UCSD-AML1 (cell line): Measurements from ENCODE around the gene TMPRSS3.

Experiments used
- DNase-seq: peaks from one replicate; lab custom pipeline; 2025; ENCODE audit not compliant: unreplicated experiment; lab: John Stamatoyannopoulos, UW

The TMPRSS3 gene

GRCh38 chr21:42338729-42339715, 56.8 kb downstream of the TMPRSS3 start:
- DNase-seq = no peak

- peak; percentile 75 for DNase-seq
Observed at GRCh38 chr21:42337830-42338728, 57.8 kb downstream of the TMPRSS3 start.

- DNase-seq = no peak
Observed at GRCh38 chr21:42337276-42337675, 58.6 kb downstream of the TMPRSS3 start.

GRCh38 chr21:42336054-42336453, 59.8 kb downstream of the TMPRSS3 start:
- DNase-seq = no peak

GRCh38 chr21:42332557-42333317, 63.1 kb downstream of the TMPRSS3 start:
- no peak for DNase-seq

- no peak for DNase-seq
Observed at GRCh38 chr21:42331660-42332059, 64.2 kb downstream of the TMPRSS3 start.

GRCh38 chr21:42330380-42331371, 65.2 kb downstream of the TMPRSS3 start:
- DNase-seq = no peak

GRCh38 chr21:42324896-42325295, 71.0 kb downstream of the TMPRSS3 start:
- DNase-seq = no peak
